OCI-LY7 (cell line): ENCODE results near the gene ARRDC1. TPM values are rescaled to one million over a fixed set of nuclear protein-coding genes. Genes with fewer than 3 reads are reported as not detected.

Experiments used
- BruUV-seq: library from RNA; stranded (reverse); fragments of 400-500 nt; replicated peaks from 2 replicates; lab custom pipeline; 2021; lab: Mats Ljungman, UMichigan
- CTCF ChIA-PET: fragments of 300-600 bp; sonication (Branson Sonifier 250); formaldehyde crosslinking; loops from one replicate; lab custom pipeline; 2022; ENCODE audit warnings: antibody characterized with exemption; ENCODE audit not compliant: unreplicated experiment; lab: Charles Lee
- POLR2A ChIA-PET: fragments of 300-600 bp; sonication (Branson Sonifier 250); formaldehyde crosslinking; loops from one replicate; lab custom pipeline; 2022; ENCODE audit warnings: antibody characterized with exemption; lab: Charles Lee
- DNase-seq: peaks from one replicate; pipeline ENCODE4 v3.0.0-alpha.2; 2015; ENCODE audit warnings: low spot score
- H2AFZ ChIP-seq: fragments of 200-600 bp; sonication (generic), shearing (Covaris generic); 2 replicates; pipeline ENCODE4 v1.6.1; 2014; ENCODE audit warnings: mild to moderate bottlenecking, antibody characterized with exemption, low read length, moderate library complexity
- H3K27ac ChIP-seq: fragments of 200-600 bp; sonication (generic); 2 replicates; pipeline ENCODE4 v1.5.1; 2014; ENCODE audit warnings: mixed run types, low read depth, mild to moderate bottlenecking, moderate library complexity, low read length, inconsistent platforms; ENCODE audit not compliant: poor library complexity, severe bottlenecking
- H3K36me3 ChIP-seq: fragments of 200-600 bp; sonication (generic); 2 replicates; pipeline ENCODE4 v1.6.1; 2014; ENCODE audit warnings: mild to moderate bottlenecking, antibody characterized with exemption, low read length, moderate library complexity, mixed read lengths; ENCODE audit not compliant: insufficient read depth
- H3K4me1 ChIP-seq: fragments of 200-600 bp; sonication (generic); 2 replicates; pipeline ENCODE4 v1.5.1; 2014; ENCODE audit warnings: mild to moderate bottlenecking, low read length; ENCODE audit not compliant: insufficient read depth, poor library complexity, severe bottlenecking
- H3K4me2 ChIP-seq: fragments of 200-600 bp; sonication (generic); 2 replicates; pipeline ENCODE4 v1.6.1; 2014; ENCODE audit warnings: mild to moderate bottlenecking, low read length
- H3K4me3 ChIP-seq: fragments of 200-600 bp; sonication (generic); 2 replicates; pipeline ENCODE4 v1.5.1; 2014; ENCODE audit warnings: mild to moderate bottlenecking, low read depth, low read length; ENCODE audit not compliant: poor library complexity, severe bottlenecking
- H3K79me2 ChIP-seq: fragments of 200-600 bp; sonication (generic); 2 replicates; pipeline ENCODE4 v1.6.1; 2016; ENCODE audit warnings: low read depth, mild to moderate bottlenecking, low read length, moderate library complexity, mixed read lengths; ENCODE audit not compliant: insufficient read depth
- H3K9me2 ChIP-seq: fragments of 200-600 bp; sonication (generic); 2 replicates; pipeline ENCODE4 v1.6.1; 2016; ENCODE audit warnings: mild to moderate bottlenecking, low read length, mixed read lengths; ENCODE audit not compliant: insufficient read depth
- H3K9me3 ChIP-seq: fragments of 200-600 bp; sonication (generic); 2 replicates; pipeline ENCODE4 v1.6.1; 2014; ENCODE audit warnings: mild to moderate bottlenecking, mixed run types, low read length, mixed read lengths
- H4K20me1 ChIP-seq: fragments of 200-600 bp; sonication (generic); 2 replicates; pipeline ENCODE4 v1.6.1; 2014; ENCODE audit warnings: mild to moderate bottlenecking, antibody characterized with exemption, low read length, moderate library complexity, mixed read lengths; ENCODE audit not compliant: insufficient read depth
- EZH2phosphoT487 ChIP-seq: fragments of 200-600 bp; sonication (generic); IDR thresholded peaks from 2 replicates; pipeline ENCODE4 v1.6.1; 2018; ENCODE audit warnings: low read depth, borderline replicate concordance, mild to moderate bottlenecking, mixed run types, antibody characterized with exemption, low read length, moderate library complexity, mixed read lengths
- intact Hi-C: fragments of 100-400 bp; cut with micrococcal nuclease; formaldehyde crosslinking; loops from one replicate; pipeline ENCODE4 v1.10.0; 2022; ENCODE audit not compliant: unreplicated experiment
- total RNA-seq, 2 experiments: library from RNA; depleted of rRNA in 1 of 2; stranded (reverse); fragments of >200 nt in 1 of 2; shearing (Covaris generic) in 1 of 2; gene quantifications; 2 replicates each; pipeline ENCODE4 v1.2.3, GENCODE V29; 2014 to 2022
- TF ChIP-seq, protein P1 (sequence below): fragments of 200-600 bp; sonication (generic); conservative IDR thresholded peaks from 2 replicates; pipeline ENCODE4 v1.5.1; 2014; ENCODE audit warnings: mild to moderate bottlenecking, antibody characterized with exemption, low read length, moderate library complexity, mixed read lengths

Gene ARRDC1
- total RNA-seq, 2 experiments from 2014 or later = 59.6 to 70.3 TPM

DNA sequence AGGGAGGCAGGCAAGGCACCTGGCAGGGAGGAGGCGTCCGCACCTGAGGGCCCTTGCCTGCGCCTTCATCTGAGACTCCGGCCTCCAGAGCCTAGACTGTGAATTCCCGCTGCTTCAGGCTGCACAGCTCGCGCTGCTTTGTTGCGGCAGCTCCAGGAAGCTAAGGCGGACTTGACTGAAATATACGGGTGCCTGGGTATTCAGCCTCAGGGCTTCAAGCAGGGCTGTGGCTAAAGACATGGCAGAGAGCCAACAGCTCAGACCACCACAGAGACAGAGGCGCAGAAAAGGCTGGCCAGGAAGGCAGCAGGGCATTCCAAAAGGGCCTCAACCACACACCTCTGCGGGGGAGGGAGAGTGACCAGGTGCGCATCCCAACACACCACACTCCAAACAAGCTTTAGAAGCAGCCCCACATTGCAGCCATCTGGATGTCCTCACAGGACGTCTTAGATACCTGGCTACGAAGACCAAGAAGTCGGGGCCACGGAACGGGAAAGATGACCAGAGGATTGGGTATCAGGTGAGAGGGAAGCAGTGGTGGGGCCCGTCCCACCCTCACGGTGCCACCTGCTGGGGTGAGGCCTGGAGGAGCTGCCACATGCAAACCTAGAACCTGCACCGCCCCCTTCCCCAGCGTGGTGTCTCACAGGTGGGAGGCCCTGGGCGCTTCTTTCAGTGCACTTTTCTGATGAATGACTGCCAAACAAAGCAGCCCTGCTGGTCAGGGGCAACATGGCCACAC lies 25.1 kb upstream of the ARRDC1 start:
- no TSS peak for BruUV-seq
- TF ChIP-seq, protein P1, sequence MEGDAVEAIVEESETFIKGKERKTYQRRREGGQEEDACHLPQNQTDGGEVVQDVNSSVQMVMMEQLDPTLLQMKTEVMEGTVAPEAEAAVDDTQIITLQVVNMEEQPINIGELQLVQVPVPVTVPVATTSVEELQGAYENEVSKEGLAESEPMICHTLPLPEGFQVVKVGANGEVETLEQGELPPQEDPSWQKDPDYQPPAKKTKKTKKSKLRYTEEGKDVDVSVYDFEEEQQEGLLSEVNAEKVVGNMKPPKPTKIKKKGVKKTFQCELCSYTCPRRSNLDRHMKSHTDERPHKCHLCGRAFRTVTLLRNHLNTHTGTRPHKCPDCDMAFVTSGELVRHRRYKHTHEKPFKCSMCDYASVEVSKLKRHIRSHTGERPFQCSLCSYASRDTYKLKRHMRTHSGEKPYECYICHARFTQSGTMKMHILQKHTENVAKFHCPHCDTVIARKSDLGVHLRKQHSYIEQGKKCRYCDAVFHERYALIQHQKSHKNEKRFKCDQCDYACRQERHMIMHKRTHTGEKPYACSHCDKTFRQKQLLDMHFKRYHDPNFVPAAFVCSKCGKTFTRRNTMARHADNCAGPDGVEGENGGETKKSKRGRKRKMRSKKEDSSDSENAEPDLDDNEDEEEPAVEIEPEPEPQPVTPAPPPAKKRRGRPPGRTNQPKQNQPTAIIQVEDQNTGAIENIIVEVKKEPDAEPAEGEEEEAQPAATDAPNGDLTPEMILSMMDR = no peak
- no peak for TF ChIP-seq EZH2phosphoT487
- no peak overlapping the region for H3K27ac ChIP-seq
- no peaks in the 10 kb centered on the region for H3K9me3 ChIP-seq
- peaks cover 6% of the 10 kb centered on the region; the same call in 1 of the 2 replicates for H4K20me1 ChIP-seq
- intact Hi-C loops = no loop called here
- H3K4me3 ChIP-seq = no peak overlapping the region
- no peaks in the 10 kb centered on the region for H3K9me2 ChIP-seq
- H2AFZ ChIP-seq = no peak overlapping the region
- H3K79me2 ChIP-seq = peaks cover 30% of the 10 kb centered on the region
- ChIA-PET CTCF (no interaction called here), POLR2A (interaction anchor here (0.8 kb wide), 1 partner anchor 105 kb away, joined by 3 read pairs; no protein-coding TSS in a partner anchor)
- H3K4me2 ChIP-seq = no peak overlapping the region
- H3K4me1 ChIP-seq = peaks cover 30% of the 10 kb centered on the region
- no peak for DNase-seq
- H3K36me3 ChIP-seq = peaks cover 70% of the 10 kb centered on the region

- no peak for DNase-seq
- Histone ChIP-seq H3K79me2 (peaks cover 25% of the 10 kb centered on the region), H2AFZ (no peak overlapping the region), H3K27ac (no peak overlapping the region), H4K20me1 (peaks cover 6% of the 10 kb centered on the region; the same call in 1 of the 2 replicates), H3K4me2 (no peak overlapping the region), H3K4me1 (peaks cover 25% of the 10 kb centered on the region), H3K9me3 (no peaks in the 10 kb centered on the region), H3K9me2 (no peaks in the 10 kb centered on the region), H3K4me3 (no peak overlapping the region), H3K36me3 (peaks cover 70% of the 10 kb centered on the region)
- POLR2A ChIA-PET = interaction anchor here (0.8 kb wide), 1 partner anchor 104 kb away, joined by 3 read pairs; no protein-coding TSS in a partner anchor
- CTCF ChIA-PET = no interaction called here
- TF ChIP-seq, protein P1 = no peak
- TF ChIP-seq EZH2phosphoT487 = no peak
- intact Hi-C loops = no loop called here
- no TSS peak for BruUV-seq
These were observed 24.5 kb upstream of the ARRDC1 start for GRCh38 chr9:137580954-137581322.
